ENCODE results near the gene RPH3AL.

The RPH3AL gene

DNA sequence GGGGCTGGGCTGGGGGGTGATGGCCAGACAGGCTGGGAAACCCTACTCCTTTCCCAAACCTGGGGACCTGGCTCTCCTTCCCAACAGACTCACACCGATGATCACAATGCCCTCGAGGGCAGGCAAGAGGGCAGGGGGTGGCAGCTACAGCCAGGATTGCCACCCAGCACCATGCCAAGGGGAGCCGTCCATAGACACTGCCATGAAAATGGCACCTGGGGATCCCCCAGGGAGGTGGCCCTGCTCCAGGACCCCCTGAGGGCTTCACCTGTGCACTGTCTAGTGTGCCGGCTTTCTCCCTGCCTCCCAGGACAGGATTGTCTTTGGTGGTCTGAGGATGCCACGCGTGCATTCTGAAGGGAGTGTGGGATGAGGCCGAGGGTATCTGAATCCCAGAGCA lies 24.6 kb downstream of the RPH3AL start:
- Histone ChIP-seq H3K4me3 (ENCODE audit: low read depth, low read length) (no peak overlapping the region), H3K27me3 (replicated peaks) (peaks cover 3% of the 10 kb centered on the region), H3K36me3 (replicated peaks) (no peaks in the 10 kb centered on the region), H3K27ac (no peak overlapping the region)
- in situ Hi-C loops (cut with HindIII; ENCODE audit: low pct_ligation_motif_present, low sequenced_read_pairs) = no loop called here
- no peak for DNase-seq
- TF ChIP-seq, protein P1, sequence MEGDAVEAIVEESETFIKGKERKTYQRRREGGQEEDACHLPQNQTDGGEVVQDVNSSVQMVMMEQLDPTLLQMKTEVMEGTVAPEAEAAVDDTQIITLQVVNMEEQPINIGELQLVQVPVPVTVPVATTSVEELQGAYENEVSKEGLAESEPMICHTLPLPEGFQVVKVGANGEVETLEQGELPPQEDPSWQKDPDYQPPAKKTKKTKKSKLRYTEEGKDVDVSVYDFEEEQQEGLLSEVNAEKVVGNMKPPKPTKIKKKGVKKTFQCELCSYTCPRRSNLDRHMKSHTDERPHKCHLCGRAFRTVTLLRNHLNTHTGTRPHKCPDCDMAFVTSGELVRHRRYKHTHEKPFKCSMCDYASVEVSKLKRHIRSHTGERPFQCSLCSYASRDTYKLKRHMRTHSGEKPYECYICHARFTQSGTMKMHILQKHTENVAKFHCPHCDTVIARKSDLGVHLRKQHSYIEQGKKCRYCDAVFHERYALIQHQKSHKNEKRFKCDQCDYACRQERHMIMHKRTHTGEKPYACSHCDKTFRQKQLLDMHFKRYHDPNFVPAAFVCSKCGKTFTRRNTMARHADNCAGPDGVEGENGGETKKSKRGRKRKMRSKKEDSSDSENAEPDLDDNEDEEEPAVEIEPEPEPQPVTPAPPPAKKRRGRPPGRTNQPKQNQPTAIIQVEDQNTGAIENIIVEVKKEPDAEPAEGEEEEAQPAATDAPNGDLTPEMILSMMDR (IDR thresholded peaks at IDR 0.05; ENCODE audit: low read depth, low read length, missing control alignments) = no peak

DNA sequence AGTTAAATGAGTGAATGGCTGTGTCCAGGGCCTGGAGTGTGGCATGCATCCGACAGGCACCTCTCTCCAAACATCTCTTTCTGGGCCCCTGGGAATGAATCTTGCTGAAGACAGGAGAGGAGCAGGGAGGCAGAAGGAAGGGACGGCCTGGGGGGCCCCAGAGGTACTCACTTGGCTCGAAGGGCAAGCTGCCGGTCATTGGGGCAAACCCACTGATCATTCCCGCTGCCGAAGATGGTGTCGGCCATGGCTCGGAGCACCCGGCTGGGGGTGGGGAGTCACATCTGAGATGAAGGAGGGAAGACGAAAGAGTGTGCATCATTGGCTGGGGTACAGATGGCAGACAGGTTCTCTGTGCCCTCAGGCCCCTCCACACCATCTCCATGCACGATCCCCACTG lies 25.3 kb downstream of the RPH3AL start:
- Histone ChIP-seq H3K27me3 (replicated peaks) (peaks cover 3% of the 10 kb centered on the region), H3K27ac (no peak overlapping the region), H3K4me3 (ENCODE audit: low read depth, low read length) (no peak overlapping the region), H3K36me3 (replicated peaks) (no peaks in the 10 kb centered on the region)
- DNase-seq = no peak
- in situ Hi-C loops (cut with HindIII; ENCODE audit: low pct_ligation_motif_present, low sequenced_read_pairs) = no loop called here
- TF ChIP-seq, protein P1 (IDR thresholded peaks at IDR 0.05; ENCODE audit: low read depth, low read length, missing control alignments) = no peak

DNA sequence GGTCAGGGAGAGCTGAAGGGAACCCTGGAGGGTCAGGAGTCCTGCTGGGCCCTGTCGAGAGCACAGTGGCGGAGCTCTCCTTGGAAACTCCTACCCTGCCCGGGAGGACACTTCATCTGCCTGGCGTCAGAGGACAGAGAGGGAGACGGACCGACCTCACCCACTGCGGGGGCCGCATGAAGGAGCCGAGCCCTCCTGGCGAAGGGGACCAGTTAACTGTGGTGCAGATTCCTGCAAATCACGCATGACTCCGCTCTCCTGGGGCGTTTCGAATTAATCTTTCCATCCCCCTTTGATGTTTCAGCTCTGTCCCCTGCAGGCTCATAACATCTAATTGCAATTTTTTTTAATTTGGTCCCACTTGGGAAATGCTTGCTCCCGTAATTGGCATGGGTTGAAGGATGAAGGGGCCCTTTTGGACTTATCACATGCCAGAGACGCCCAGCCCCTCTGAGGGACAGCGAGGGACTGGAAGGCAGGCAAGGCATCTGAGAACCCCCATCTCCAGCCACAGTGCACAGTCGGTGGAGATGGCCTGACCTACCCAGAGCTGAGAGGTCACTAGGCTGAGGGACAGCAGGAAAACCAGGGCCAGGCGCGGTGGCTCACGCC lies 26.5 kb downstream of the RPH3AL start:
- DNase-seq = no peak
- TF ChIP-seq, protein P1 (IDR thresholded peaks at IDR 0.05; ENCODE audit: low read depth, low read length, missing control alignments) = no peak
- Histone ChIP-seq H3K36me3 (replicated peaks) (no peaks in the 10 kb centered on the region), H3K4me3 (ENCODE audit: low read depth, low read length) (no peak overlapping the region), H3K27me3 (replicated peaks) (peaks cover 10% of the 10 kb centered on the region), H3K27ac (no peak overlapping the region)
- in situ Hi-C loops (cut with HindIII; ENCODE audit: low pct_ligation_motif_present, low sequenced_read_pairs) = no loop called here

DNA sequence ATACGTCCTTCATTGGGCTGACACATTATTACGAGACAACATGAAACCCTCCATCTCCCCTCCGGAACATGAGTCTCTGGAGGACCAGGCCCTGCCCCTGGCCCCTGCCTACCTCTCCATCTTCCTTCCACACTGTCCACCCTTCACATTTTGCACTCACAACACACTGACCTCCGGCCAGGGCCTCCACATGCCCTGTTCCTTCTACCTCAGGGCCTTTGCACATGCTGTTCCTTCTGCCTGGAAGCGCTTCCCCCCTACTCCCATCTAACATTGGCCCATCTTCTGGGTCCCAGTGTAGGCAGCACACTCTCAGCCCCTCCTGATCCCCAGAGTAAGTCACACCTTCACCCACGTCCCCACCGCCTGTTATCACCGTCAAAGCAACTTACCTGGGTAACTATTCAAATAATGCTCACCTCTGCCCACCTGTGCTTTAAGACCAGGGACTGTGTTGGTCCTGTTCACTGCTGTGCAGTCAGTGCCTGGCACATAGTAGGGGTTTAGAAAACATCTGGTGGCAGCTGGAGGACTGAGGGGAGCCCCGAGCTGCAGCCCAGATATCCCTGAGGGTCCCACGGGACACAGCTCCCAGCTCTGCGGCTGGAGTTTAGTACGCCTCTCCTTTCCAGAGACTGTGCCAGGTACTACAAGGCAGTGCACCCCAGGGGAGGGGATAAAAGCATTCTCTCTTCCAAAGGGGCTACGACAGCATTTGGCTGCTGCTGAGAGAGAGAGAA lies 27.2 kb downstream of the RPH3AL start:
- in situ Hi-C loops (cut with HindIII; ENCODE audit: low pct_ligation_motif_present, low sequenced_read_pairs) = no loop called here
- no peak for DNase-seq
- Histone ChIP-seq H3K27me3 (replicated peaks) (peaks cover 14% of the 10 kb centered on the region), H3K4me3 (ENCODE audit: low read depth, low read length) (no peak overlapping the region), H3K36me3 (replicated peaks) (no peaks in the 10 kb centered on the region), H3K27ac (no peak overlapping the region)
- TF ChIP-seq, protein P1 (IDR thresholded peaks at IDR 0.05; ENCODE audit: low read depth, low read length, missing control alignments) = no peak

DNA sequence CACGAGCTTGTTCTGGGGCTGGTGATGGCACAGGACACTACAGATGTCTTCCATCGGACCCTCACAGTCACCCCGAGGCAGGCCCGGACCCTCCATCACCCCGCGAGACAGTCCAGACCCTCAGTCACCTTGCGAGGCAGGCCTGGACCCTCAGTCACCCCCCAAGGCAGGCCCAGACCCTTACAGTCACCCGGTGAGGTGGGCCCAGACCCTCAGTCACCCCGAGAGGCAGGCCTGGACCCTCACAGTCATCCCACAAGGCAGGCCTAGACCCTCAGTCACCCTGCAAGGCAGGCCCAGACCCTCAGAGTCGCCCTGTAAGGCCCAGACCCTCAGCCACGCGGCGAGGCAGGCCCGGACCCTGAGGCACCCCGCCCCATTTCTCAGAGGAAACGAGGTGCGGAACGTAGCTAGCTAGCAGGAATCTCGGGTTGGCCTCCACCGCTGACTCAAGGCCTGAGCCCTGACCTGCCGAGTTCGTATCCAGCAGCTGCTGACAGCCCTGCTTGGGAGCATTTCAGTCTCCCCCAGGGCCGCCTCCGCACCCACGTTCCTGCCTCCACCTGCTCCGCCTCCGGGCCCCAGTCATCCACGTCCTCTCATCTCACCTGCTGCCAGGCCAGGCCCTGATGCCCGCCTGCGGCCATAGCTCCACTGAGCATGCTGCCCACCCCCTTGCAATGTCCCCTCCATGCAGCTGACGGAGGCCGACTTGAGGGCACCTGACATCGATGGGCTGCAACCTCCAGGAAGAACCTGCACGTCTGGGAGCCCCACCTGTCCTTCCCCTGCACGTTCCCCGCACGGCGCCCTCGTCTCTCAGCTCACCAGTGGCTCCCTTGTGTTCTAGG lies 28.7 kb downstream of the RPH3AL start:
- DNase-seq = no peak
- in situ Hi-C loops (cut with HindIII; ENCODE audit: low pct_ligation_motif_present, low sequenced_read_pairs) = no loop called here
- no peaks in the 10 kb centered on the region for H3K36me3 ChIP-seq (replicated peaks)
- TF ChIP-seq, protein P1 (IDR thresholded peaks at IDR 0.05; ENCODE audit: low read depth, low read length, missing control alignments) = no peak
- H3K4me3 ChIP-seq (ENCODE audit: low read depth, low read length) = no peak overlapping the region
- peaks cover 14% of the 10 kb centered on the region for H3K27me3 ChIP-seq (replicated peaks)
- H3K27ac ChIP-seq = no peak overlapping the region

Data from brain microvascular endothelial cell (primary cell).